ENCODE results near the gene CLRN3. TPM values are rescaled to one million over a fixed set of nuclear protein-coding genes. Genes with fewer than 3 reads are reported as not detected.

CLRN3 gene
- total RNA-seq, 2 donors from 2014 or later = not detected

DNA sequence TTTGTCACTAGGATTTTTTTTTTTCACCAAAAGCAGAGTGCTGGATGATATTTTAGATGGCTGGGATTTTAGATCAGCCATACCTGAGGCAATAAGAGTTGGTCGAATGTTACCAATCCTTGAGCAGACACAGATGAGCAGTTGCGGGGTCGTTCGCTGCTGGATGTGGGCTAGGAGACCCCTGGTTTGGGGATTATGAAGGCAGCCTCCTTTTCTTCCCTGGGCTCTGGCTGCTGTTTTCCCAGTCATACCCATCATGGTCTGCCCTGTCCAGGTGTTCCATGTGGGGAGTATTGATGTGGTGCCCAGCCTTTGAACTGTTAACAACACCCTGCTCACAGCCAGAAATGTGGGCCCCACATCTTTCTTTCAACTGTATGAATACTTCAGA is 19.1 kb upstream of the CLRN3 start:
- ATAC-seq (replicated peaks in 1 of 2) (no peak), DNase-seq (no peak)
- Mint-ChIP-seq H3K9me3 (peaks cover 0 to 2% of the 10 kb centered on the region in 2 donors), H3K4me1 (ENCODE audit: low read depth) (no peaks in the 10 kb centered on the region), H3K27ac (no peak overlapping the region), H3K4me3 (no peak overlapping the region), H3K36me3 (ENCODE audit: insufficient read depth in 2 of 2) (peaks cover 0 to 2% of the 10 kb centered on the region in 2 donors), H3K27me3 (ENCODE audit: low read depth) (no peaks in the 10 kb centered on the region)

DNA sequence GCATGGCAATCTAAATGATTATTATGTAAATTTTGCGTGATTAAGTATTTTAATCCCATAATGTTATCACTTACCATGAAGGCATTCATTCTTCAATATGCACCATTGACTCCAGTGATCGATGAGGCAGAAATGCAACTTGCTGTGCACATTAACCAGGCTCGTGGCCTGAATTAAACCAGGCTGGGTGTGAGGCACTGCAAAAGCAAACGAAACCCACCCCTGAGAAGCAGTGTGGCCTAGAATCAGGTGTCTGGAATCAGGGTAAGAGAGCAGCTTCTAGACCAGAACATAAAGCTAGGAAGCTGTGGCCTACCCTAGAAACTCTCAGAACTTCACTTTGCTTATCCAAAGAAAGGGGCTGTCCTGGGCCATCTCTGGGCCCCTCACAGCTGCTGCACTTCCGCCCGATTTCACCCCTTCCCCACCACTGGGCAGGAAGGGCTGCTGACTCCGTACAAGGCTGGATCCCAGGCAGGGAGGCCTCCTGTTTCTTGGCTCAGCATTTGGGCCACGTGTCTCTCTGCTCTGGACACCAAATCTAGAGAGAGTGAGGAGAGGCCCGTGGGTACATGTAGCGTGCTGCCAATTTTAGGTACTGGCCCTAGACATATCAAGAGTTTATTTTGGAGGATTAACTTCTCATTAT is 18.6 kb upstream of the CLRN3 start:
- H3K27ac Mint-ChIP-seq = no peak overlapping the region
- no peak overlapping the region for H3K4me3 Mint-ChIP-seq
- peaks cover 0 to 2% of the 10 kb centered on the region in 2 donors for H3K9me3 Mint-ChIP-seq
- peaks cover 0 to 2% of the 10 kb centered on the region in 2 donors for H3K36me3 Mint-ChIP-seq (ENCODE audit: insufficient read depth in 2 of 2)
- peaks cover 4% of the 10 kb centered on the region for H3K27me3 Mint-ChIP-seq (ENCODE audit: low read depth)
- DNase-seq (no peak), ATAC-seq (replicated peaks in 1 of 2) (no peak)
- H3K4me1 Mint-ChIP-seq (ENCODE audit: low read depth) = no peaks in the 10 kb centered on the region

DNA sequence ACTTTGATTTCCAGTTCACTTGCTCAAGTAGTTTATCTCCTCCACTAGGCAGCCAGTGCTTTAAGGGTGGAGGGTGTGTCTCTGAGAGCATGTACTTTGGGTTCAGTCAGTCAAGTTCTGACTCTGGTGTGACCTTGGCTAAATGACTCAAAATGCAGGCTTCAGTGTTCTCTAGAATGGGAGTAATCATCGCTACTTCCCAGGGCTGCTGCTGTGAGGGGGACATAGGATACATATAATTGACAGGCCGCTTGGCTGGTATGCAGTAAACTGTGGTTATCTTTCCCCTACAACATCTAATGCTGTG is 17.7 kb upstream of the CLRN3 start:
- Mint-ChIP-seq H3K36me3 (ENCODE audit: insufficient read depth in 2 of 2) (no peaks in the 10 kb centered on the region), H3K4me3 (no peak overlapping the region), H3K9me3 (no peaks in the 10 kb centered on the region), H3K27me3 (ENCODE audit: low read depth) (peaks cover 13% of the 10 kb centered on the region), H3K4me1 (ENCODE audit: low read depth) (no peaks in the 10 kb centered on the region), H3K27ac (no peak overlapping the region)
- DNase-seq (no peak), ATAC-seq (replicated peaks in 1 of 2) (no peak)

DNA sequence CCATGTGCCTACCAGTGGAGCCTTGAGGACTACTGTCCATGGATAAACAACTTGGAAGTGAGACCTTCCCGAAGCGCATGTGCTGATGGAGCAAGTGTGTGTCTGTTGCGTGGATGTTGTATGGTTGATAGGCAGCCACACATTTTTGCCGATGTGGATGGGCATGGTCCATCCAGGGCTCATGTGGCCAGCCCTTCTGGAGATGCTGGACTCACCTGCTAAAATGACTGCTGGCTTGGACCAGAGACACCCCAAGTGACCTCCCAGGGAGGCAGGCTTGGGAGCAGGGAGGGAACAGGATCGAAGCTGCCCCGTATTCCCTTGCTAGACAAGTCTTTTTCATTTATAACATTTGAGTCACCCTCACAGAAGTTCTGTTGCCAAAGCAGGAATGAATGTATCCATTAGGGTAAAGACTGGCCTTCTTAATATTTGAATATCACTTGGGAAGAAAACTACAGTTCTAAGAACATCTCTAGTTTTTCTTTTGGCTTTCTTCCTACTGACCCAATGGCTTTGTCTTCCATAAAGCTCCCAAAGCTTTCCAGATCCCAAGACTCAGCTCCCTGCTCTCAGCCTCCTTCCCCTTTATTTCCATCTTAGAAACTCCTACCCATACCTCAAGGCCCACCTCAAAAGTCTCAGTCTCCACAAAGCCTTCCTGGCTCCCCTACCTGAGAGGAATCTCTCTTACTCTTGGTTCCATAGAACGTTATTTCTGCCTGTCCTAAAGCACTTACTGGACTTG is 17.1 kb upstream of the CLRN3 start:
- H3K27me3 Mint-ChIP-seq (ENCODE audit: low read depth) = peaks cover 18% of the 10 kb centered on the region
- H3K36me3 Mint-ChIP-seq (ENCODE audit: insufficient read depth in 2 of 2) = no peaks in the 10 kb centered on the region
- no peaks in the 10 kb centered on the region for H3K9me3 Mint-ChIP-seq
- H3K4me1 Mint-ChIP-seq (ENCODE audit: low read depth) = no peaks in the 10 kb centered on the region
- DNase-seq = no peak
- no peak overlapping the region for H3K4me3 Mint-ChIP-seq
- no peak overlapping the region for H3K27ac Mint-ChIP-seq
- no peak for ATAC-seq (replicated peaks in 1 of 2)

DNA sequence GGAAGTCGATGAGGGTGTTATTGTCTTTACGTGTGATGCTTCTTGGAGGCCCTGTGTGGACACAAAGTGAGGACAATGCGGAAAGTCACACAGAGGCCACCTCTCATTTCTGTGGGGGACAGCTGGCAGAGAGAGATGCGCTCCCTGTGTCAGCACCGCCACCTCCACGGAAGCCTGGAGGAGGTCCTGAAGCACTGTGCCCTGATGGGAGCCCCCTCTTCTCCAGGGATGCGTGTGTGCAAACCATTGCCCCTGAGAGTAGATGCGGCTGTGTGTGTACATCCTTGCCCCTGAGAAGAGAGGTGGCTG is 16.2 kb upstream of the CLRN3 start:
- Mint-ChIP-seq H3K4me3 (no peak overlapping the region), H3K27me3 (ENCODE audit: low read depth) (peaks cover 19% of the 10 kb centered on the region), H3K27ac (no peak overlapping the region), H3K9me3 (no peaks in the 10 kb centered on the region), H3K36me3 (ENCODE audit: insufficient read depth in 2 of 2) (no peaks in the 10 kb centered on the region), H3K4me1 (ENCODE audit: low read depth) (no peaks in the 10 kb centered on the region)
- DNase-seq (no peak), ATAC-seq (replicated peaks in 1 of 2) (no peak)

DNA sequence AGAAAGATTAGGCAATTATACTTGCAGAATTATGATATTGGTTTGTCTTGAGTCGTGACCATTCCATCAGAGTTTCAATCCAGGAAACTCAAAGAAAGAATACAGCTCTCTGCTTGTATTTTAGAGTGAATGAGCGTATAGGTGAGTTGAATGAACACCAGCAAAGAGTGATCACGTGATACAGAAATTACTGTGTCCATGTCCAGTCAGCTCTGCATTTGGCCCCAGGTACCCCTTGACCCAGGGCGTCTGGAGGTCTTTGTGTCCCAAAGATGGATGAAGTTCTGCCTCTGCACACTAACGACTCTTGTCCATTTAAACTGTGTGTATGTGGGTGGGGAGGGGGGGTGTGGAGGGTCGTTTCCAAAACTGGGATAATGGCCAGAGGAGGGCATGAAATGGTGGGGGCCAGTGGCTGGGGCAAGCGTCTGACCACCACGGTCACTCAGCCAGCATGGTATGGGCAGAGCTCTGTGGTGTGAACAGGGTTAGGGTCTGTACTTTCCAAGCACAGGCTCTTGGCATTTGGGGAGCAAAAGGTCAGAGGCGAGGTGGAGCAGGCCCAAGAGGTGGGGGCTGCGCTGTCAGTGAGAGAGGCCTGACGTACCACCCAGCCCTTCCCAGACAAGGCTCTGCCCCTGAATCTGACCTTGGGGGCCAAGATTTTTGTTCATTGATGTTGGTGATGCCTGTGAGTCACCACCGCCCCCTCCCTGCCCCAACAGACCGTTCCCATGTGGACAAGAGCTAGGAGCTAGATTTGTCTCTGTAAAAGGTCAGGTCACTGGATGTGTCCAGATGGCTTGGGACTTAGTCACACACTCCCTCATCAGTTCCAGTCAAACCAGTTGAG is 15.6 kb upstream of the CLRN3 start:
- no peak overlapping the region for H3K27ac Mint-ChIP-seq
- ATAC-seq (replicated peaks in 1 of 2) = no peak
- no peaks in the 10 kb centered on the region for H3K9me3 Mint-ChIP-seq
- H3K27me3 Mint-ChIP-seq (ENCODE audit: low read depth) = peaks cover 19% of the 10 kb centered on the region
- no peak overlapping the region for H3K4me3 Mint-ChIP-seq
- no peak for DNase-seq
- no peaks in the 10 kb centered on the region for H3K36me3 Mint-ChIP-seq (ENCODE audit: insufficient read depth in 2 of 2)
- no peaks in the 10 kb centered on the region for H3K4me1 Mint-ChIP-seq (ENCODE audit: low read depth)

DNA sequence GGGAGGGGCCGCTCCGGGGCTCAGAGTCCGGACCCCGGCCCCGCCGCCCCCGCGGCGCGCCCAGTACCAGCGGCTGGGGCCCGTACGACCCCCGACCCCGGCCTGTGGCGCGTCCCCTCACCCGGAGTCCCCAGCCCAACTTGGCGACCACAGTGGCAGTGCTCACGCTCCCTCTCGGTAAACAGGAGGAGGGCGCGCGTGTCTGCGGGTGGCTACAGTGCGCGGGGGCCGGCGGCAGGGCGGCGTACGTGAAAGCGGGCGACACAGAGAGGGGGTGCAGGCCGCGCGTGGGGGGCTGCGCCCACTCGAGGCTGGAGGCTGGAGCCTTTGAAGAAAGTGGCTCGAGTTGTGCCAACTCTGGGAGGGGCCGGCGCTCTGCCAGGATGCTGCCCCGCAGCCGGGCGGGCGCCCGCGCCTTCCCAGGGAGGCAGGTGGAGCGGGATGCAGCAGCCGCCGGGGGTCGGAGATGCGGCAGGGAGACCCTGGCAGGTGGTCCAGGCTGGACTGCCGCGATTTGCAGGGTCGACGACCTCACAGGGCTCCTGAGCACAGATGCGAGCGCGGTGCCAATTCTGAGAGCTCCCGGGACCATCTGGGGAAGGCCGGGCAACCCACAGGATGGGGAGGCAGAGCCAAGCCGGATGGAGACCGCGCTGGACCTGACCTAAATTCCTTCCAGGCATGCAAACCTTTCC is 14.8 kb upstream of the CLRN3 start:
- DNase-seq = peak; percentile 17 to 21
- Mint-ChIP-seq H3K27me3 (ENCODE audit: low read depth) (peaks cover 19% of the 10 kb centered on the region), H3K9me3 (no peaks in the 10 kb centered on the region), H3K4me3 (peak overlapping the region; percentile 45 to 50), H3K36me3 (ENCODE audit: insufficient read depth in 2 of 2) (no peaks in the 10 kb centered on the region), H3K27ac (no peak overlapping the region), H3K4me1 (ENCODE audit: low read depth) (no peaks in the 10 kb centered on the region)
- peak; percentile 36 to 49 for ATAC-seq (replicated peaks in 1 of 2)

DNA sequence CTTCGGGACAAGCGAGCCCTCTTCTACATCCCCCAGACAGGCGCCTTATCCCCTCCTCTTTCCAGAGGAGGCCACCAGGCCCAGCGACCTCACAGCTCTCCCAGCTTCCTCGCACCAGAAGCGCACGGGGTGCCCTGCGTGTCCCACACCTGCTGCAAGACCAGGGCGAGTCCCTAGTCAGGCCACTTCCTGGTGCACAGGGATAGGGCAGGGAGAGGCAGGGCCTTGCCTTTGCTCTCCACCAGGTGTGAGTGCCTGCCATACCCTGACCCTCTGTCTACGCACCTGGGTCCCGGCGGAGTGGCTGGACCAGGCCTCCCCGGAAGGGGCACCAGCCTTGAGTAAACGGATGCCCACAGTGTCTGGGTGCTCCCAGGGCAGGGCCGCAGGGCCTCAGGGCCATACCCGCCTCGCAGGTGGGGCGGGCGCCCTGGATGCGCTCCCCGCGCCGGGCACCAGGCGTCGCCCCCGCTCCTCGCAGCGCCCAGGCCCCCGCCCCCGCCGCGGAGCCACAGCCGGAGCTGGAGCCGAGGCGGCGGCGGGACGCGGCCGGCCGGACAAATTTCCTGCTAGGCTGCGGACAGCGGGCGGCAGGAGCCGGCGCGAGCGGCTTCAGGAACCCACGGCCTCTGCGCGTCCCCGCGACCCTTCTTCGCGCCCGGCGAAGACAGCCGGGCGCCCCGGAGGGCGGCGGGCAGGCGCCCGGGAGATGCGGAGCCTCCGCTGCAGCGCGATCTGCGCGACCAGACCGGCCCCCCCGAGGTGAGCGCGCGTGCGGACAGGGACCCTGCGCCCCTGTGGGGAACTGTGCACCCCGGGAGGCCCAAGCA is 14.0 kb upstream of the CLRN3 start, which contains the start of gene PTPRE:
PTPRE (plus strand) TSS at position 556 of the 830 bp plus-strand sequence. CDS start 133,779 bp downstream, outside the sequence.
- Mint-ChIP-seq H3K9me3 (no peaks in the 10 kb centered on the region), H3K27me3 (ENCODE audit: low read depth) (peaks cover 19% of the 10 kb centered on the region), H3K4me3 (peak within 1 kb of the TSS; percentile 45 to 50), H3K27ac (no peak within 1 kb of the TSS), H3K4me1 (ENCODE audit: low read depth) (no peaks in the 10 kb centered on the region), H3K36me3 (ENCODE audit: insufficient read depth in 2 of 2) (no peaks in the 10 kb centered on the region)
- DNase-seq = peak; percentile 78 to 89
- ATAC-seq (replicated peaks in 1 of 2) = peak; percentile 97 to 98

DNA sequence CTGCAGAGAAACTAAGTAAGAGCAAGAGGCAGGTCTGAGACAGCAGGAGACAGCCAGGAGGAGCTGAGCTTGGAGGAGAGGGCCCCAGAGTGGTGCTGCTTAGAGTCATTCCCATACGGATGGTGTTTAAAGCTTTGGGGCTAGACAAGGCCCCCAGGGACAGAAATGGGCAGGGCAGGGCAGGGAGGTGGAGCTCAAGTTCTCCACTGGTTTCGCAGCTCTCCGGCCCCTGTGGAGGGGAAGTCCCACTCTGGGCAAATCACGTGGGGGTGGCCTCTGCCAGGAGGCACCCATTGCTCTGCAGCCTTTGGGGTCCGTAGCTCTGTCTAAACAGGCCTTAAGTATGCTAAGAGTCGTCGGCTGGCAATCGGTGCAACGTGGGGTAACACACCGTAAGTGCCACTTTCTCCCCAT is 13.1 kb upstream of the CLRN3 start:
- no peak for ATAC-seq (replicated peaks in 1 of 2)
- peaks cover 19% of the 10 kb centered on the region for H3K27me3 Mint-ChIP-seq (ENCODE audit: low read depth)
- H3K36me3 Mint-ChIP-seq (ENCODE audit: insufficient read depth in 2 of 2) = no peaks in the 10 kb centered on the region
- H3K4me1 Mint-ChIP-seq (ENCODE audit: low read depth) = no peaks in the 10 kb centered on the region
- H3K27ac Mint-ChIP-seq = no peak overlapping the region
- H3K4me3 Mint-ChIP-seq = peak overlapping the region in 1 of 2 donors; percentile 2
- no peaks in the 10 kb centered on the region for H3K9me3 Mint-ChIP-seq
- DNase-seq = no peak

DNA sequence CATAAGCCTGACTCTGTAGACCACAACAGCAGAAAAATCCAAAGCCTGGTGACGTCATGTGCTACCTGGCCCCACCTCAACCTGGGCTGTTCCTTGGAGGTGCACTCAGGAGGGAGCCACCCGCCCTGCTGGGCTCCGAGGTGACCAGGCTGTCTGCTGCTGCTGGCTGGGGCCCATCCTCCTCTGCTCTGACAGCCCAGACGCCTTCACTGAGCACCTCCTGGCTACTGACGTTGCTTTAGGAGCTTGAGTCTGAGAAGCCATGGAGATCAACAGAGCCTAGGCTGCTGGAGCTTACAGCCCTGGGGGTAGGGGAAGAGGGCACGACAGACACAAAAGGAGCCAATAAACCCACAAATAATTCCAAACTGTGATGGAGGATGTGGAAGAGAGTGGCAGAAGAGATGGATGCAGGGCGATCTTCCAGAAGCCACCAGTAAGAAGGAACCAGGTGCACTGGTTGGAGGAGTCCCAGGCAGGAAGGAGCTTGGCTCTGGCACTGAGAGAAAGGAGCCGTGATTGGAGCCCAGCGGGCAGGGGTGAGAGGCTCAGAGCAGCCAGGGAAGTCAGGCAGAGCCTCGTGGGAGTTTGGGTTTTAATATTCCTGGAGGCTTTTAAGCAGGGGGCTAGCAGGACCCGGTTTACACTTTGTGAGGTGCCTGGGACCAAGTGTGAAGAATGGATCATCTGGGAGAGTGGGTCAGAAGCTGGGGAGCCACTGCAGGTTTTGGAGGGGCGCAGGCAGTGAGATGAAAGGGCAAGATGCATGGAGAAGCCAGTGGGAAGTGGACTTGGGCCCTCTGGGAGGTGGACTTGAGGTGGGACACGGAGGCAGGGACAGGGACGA is 12.5 kb upstream of the CLRN3 start:
- DNase-seq (no peak), ATAC-seq (replicated peaks in 1 of 2) (no peak)
- Mint-ChIP-seq H3K36me3 (ENCODE audit: insufficient read depth in 2 of 2) (no peaks in the 10 kb centered on the region), H3K9me3 (no peaks in the 10 kb centered on the region), H3K4me1 (ENCODE audit: low read depth) (no peaks in the 10 kb centered on the region), H3K27me3 (ENCODE audit: low read depth) (peaks cover 19% of the 10 kb centered on the region), H3K4me3 (peak overlapping the region in 1 of 2 donors; percentile 2), H3K27ac (no peak overlapping the region)

DNA sequence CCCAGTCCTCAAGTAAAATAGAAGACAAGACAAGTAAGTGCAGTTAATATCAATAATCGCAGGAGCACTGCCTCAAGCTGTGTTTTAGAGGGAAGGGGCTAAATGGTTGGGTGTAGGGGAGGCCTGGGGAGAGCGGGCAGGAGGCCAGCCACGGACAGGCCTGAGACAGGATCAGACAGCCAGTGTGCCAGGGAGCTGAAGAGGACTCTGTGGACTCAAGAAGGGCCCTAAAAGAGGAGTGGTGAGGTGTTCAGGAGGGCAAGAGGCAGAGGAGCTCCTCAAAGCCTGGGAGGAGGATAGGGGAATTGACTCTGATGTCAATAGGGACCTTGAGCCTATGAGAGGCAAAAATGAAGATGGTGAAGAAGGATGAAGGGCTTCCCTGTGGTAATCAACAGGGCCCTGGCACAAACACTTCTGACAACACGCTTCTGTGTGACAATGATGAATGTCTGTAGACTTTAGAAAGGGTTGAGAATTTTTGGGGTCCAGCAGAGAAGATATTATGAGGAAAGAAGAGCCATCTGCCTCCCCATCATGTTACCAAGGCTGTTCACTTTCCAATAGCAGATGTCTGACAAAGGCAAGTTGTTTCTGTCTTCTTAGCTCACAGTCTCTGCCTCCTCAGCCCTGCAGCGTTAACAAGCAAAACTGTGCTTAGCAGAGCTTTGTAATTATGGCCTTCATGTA is 11.7 kb upstream of the CLRN3 start:
- ATAC-seq (replicated peaks in 1 of 2) = no peak

More for the DNA sequence above, 11.7 kb upstream of the CLRN3 start:
- no peaks in the 10 kb centered on the region for H3K4me1 Mint-ChIP-seq (ENCODE audit: low read depth)
- H3K4me3 Mint-ChIP-seq = no peak overlapping the region
- H3K27ac Mint-ChIP-seq = no peak overlapping the region
- no peaks in the 10 kb centered on the region for H3K36me3 Mint-ChIP-seq (ENCODE audit: insufficient read depth in 2 of 2)
- no peaks in the 10 kb centered on the region for H3K9me3 Mint-ChIP-seq
- DNase-seq = no peak
- H3K27me3 Mint-ChIP-seq (ENCODE audit: low read depth) = peaks cover 26% of the 10 kb centered on the region
